ENCODE measurements around the gene ARRDC3.

DNA sequence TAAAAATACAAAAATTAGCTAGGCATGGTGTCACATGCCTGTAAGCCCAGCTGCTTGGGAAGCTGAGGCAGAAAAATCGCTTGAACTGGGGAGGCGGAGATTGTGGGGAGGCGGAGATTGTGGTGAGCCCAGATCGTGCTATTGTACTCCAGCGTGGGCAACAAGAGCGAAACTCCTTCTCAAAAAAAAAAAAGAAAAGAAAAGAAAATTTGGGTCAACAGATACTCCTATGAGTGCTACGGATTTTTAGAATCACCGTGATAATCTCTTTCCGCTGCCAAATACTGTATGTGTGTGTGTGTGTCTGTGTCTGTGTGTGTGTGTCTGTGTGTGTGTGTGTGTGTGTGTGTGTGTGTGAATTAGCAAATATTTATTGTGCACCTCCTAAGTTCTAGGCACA, 64.4 kb downstream of the ARRDC3 start:
- TF ChIP-seq CTCF (IDR thresholded peaks at IDR 0.05; ENCODE audit: insufficient read depth, low read length) = no peak
- no peak for TF ChIP-seq POLR2AphosphoS5 (IDR thresholded peaks at IDR 0.05; ENCODE audit: low read depth)

Measured in HL-60 (cell line).